HG02943 (cell line): ENCODE results near the gene SLC6A19.

Source experiments
- ATAC-seq: cut with Tn5 transposase; IDR thresholded peaks from one replicate; pipeline ENCODE4 v1.9.1; 2021; ENCODE audit warnings: mild to moderate bottlenecking, low read depth, moderate library complexity; ENCODE audit not compliant: unreplicated experiment

Gene SLC6A19

GRCh38 chr5:1190837-1191239 is 10.6 kb upstream of the SLC6A19 start:
- ATAC-seq: no peak

DNA sequence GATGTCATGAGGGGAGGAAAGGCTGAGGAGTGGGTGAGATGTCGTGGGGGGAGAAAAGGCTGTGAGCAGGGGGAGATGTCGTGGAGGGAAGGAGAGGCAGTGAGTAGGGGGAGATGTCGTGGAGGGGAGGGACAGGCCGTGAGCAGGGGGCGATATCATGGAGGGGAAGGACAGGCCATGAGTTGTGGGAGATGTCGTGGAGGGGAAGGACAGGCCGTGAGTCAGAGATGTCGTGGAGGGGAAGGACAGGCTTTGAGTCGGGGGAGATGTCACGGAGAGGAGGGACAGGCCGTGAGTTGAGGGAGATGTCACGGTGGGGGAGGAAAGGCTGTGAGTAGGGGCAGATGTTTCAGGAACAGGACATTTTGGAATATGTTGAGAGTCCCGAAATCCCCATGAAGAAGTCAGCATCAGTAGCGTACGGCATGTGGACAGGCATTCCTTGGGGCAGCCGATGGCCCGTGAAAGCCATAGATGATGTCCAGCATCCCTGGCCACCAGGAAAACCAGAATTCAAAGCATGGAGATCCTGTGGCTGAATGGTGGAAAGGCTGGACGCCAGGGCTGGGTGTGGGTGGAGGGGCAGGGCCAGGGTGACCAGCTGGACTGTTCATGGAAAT is 8.3 kb upstream of the SLC6A19 start:
- ATAC-seq: no peak

DNA sequence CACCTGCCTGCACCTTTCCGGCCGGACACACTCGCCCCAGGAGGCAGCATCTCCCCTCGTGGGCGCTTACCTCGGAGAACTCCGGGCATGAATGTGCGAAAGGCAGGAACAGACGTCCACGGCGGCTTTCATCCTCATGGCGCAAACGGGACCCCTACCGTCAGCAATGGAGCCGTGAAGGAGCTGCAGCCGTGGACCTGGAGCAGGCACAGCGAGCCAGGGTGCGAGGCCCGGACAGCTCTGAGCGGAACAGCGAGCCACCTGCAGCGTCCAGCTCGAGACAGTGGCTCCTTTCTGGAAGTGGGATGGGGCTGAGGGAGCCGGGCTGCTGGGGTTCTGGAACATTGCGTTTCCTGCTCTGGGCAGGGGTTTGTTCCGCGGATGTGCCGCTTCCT is 7.8 kb upstream of the SLC6A19 start:
- ATAC-seq: no peak

DNA sequence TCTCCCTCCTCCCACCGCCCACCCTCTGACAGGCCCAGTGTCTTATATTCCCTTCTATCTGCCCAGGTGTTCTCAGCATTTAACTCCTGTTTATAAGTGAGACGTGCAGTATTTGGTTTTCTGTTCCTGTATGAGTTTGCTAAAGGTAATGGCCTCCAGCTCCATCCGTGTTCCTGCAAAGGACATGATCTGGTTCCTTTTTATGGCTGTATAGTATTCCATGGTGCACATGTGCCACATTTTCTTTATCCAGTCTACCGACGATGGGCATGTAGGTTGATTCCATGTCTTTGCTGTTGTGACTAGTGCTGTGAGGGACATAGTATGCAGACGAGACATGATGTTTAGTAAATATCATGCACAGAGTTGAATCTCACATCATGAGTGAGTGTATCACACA is 7.0 kb upstream of the SLC6A19 start:
- ATAC-seq: no peak

DNA sequence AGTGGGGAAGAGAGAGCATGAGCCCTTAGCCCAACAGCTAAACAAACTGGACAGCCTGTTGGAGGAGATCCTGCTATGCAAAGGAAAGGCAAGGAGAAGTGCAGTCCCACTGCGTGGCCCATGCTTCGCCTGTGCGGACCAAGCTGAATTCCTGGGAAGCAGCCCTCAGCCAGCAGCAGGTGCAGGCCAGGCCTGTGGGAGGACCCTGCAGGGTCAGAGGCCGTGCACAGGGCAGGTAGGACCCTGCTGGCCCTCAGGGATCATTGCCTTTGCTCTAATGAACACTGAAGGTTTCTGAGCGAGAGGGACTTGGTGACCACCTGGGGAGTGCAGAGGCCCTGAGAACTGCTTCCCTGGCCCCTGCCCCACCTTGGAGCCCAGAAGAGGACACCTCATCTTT is 6.0 kb upstream of the SLC6A19 start:
- ATAC-seq: no peak

DNA sequence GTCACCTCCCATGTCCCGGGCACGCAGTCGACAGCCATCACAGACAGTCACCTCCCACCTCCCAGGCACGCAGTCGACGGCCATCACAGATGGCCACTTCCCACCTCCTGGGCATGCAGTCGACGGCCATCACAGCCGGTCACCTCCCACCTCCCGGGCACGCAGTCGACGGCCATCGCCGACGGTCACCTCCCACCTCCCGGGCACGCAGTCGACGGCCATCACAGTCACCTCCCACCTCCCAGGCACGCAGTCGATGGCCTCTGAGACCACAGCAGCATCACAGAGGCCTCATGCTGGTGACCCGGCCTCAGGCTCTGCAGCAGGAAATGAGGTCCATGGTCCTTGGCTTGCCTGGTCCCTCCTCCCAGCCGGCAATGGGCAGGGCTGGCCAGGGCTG is 5.5 kb upstream of the SLC6A19 start:
- no peak for ATAC-seq

GRCh38 chr5:1196562-1196961 is 4.8 kb upstream of the SLC6A19 start:
- no peak for ATAC-seq

GRCh38 chr5:1197876-1198666 is 3.3 kb upstream of the SLC6A19 start:
- ATAC-seq: no peak

DNA sequence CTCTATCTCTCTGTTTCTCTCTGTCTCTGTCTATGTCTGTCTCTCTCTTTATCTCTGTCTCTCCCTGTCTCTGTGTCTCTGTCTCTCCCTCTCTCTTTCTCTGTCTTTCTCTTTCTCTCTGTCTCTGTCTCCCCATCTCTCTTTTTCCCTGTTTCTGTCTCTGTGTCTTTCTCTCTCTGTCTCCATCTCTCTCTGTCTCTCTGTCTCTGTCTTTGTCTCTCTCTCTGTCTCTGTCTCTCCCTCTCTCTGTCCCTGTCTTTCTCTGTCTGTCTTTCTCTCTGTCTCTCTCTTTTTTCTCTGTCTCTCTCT is 2.1 kb upstream of the SLC6A19 start:
- ATAC-seq: no peak

DNA sequence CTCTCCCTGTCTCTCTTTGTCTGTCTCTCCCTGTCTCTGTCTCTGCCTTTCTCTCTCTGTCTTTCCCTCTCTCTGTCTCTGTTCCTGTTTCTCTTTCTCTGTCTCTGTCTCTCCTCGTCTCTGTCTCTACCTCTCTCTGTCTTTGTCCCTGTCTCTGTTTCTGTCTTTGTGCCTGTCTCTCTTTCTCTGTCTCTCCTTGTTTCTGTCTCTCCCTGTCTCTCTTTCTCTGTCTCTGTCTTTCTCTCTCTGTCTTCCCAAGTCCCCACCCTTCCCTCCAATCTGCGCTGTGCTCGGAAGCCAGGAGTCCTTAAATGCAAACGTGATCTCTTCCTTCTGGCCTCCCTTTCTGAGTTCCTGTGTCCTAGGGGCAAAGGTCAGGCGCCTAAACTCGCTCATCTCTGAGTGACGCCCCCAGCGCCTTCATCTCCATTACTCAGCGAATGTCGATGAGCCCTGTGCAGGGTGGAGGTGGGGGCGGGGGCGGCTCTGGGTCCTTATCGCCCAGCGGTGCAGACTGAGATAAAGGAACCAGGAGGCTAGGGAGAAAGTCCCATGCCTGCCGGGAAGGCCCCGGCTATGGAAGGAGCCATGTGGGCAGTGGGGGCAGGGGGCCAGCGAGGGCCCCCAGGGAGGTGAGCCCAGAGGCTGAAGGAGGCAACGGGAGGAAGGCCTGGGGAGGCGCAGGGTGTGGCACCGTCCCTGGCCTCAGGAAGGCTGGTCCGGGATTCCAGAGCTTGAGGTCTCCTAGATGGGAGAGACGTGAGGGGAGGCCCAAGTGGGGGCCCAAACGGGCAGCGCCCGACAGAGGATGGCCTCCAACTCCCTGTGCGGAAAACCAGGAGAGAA is 1.5 kb upstream of the SLC6A19 start:
- ATAC-seq: no peak

- ATAC-seq: no peak
Observed at GRCh38 chr5:1200495-1201326, 684 bp upstream of the SLC6A19 start.

GRCh38 chr5:1202026-1202797 is 817 bp downstream of the SLC6A19 start:
- ATAC-seq: no peak

DNA sequence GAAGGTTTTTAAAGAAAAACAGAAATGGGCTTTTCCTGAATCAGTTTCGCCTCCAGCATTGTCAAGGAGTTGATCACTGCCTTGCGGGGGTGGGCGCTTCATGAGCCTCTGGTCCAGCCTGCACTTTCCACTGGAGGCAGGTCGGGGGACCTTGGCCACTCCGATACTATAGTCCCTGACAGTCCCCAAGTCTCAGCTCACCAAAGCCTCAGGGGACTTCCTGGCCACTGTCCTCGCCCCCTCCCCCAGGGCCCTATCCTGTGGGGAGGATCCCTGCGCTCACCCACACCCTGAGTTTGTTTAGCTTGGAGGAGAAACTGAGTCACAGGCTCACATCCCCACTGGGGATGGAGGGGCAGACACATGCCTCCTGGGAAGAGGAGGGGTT is 1.4 kb downstream of the SLC6A19 start:
- no peak for ATAC-seq

DNA sequence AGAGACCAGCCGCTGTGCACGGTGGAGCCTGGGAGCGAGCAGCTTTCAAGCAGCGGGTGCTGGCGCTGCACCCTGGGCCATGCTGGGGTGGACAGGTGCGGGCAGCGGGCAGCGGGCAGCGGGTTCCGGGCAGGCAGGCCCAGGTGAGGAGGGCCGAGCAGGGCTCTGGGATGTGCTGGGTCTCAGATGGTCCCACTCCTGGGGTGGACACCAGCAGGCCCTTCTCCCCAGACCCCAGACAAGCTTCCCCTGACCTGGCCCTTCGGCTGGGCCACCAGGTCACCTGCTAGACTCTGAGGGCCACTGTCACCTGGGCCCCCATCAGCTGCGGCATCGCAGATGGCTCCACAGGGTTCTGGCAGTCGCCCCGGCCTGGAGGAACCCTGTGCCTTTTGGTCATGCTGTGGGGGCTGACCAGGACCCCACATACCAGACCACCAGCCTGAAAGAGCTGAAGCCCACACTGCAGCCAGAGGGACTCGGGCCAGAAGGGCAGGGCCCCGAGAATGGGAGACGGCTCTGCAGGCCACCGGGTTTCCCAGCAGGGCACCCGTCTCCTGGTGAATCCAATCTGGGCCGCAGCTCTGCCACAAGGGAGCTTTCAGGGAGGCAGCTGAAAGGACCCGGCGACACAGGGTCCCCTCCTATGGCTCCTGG is 2.0 kb downstream of the SLC6A19 start:
- ATAC-seq: no peak

DNA sequence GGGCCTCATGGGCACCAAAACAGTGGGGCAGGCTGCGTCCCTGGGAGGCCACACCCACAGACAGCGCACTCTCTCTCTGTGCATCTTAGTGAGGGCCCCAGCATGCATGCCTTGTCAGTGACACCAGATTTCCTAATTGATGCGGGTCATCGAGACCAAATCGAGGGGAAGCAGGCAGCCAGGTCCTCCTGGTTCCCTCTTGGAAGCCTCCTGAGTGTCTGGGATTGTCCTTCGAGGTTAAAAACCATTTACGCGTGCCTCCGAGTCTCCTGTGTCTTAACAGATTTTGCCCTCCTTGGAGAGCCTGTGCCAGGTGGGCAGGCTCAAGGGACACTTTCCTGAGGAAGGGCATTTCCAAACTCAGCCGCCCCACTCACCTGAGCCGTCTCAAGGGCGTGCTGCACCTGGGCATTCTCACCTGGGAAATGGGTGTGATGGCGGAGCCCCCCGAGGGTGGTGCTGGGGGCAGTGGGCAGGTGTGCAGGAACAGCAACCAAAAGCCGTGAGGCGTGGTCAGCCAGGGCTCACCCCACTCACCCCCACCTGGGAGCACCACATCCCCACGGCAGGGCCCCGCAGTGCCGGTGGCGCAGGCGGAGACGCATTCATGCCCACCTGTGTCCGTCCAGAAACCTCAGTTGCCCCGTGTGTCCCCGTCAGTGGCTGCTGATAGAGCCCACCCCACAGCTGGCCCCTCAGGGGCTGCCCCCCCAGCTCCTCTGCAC is 2.7 kb downstream of the SLC6A19 start:
- no peak for ATAC-seq

GRCh38 chr5:1204693-1205242 is 3.4 kb downstream of the SLC6A19 start:
- ATAC-seq: no peak

DNA sequence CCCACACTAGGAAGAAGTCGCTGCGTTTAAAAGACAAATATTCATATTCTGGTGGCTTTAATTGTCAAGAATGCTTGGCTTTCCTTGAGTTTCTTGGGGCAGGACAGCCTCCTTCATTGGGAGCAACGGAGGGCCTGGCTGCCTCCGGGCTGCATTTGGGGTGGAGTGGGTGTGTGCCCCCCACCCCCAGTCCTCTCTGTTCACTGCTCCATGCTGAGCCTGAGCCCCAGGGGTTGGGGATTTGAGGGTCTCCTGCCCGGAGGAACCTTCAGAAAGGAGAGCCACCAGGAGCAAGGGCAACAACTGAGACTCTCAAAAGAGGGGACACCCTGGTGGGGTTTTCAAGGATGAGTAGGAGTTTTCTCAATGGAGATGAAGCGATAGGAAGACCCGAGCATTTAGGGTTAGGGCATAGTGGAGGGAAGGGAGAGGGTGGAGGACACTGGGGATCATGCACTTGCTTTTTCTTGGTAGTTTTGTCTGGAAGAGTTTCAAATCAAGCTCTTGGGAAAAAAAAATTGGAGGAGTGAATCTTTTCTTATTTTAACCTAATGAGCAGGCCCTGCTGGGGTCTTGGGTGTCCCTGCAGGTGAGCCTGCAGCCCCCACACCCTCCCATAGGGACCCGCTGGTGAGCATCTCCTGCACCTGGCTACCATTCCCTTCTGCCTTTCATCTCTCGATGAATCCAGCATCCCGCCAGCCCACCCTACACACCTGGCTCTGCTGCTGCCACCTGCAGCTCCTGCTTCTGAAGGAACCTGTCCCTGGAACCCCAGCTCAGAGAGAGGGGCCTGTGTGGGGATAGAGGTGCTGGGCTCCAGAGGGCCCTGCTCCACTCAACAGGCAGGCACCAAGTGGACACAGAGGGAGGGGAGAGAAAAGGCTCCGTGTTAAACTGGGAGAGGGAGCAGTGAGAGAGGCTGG is 4.1 kb downstream of the SLC6A19 start:
- ATAC-seq: no peak
